Measurements from ENCODE around the gene LYPD1.

DNA sequence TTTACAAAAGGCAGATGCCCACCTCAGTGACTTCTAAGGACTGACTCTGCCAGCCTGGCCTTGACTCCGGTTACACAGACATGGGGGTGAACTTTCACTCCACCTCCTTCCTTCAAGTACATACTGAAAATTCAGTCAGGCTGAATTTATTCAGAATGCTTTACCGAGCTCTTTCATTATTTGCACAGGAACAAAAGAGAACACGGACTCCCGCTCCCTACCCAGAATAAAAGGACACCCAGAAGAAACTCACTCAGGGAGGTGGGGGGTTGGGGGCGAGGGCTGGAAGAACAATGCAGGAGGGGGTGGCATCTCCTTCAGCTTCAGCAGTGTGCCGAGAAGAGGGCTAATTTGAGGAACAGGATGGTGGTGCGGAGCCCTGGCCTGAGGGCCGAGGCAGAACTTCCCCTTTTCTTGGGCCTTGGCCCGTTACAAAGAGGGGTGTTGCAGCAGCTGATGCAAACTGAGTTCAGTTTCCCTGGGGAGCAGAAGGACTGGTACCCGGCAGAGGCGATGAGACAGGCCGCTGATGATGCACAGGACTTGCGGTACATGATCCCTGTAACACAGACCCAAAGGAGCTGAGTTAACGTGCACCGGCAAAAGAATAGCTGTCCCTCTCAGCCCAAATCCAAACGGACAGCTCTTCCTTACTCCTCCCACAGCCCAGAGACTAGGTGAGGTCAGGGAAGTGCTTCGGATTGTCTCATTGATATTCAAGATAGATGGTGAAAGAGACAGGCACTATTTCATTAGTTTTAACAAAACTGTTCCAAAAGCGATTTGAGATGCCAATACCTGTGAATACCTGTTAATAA, 24.1 kb downstream of the LYPD1 start:
- no peak for TF ChIP-seq CTCF (IDR thresholded peaks at IDR 0.05)
- no peak for TF ChIP-seq POLR2A (IDR thresholded peaks at IDR 0.05)
